GM18511 (cell line): ENCODE data around the gene TUBB1.
A peak's percentile ranks its signal among the peaks of the same experiment; 100 is the strongest.
"Not testable (repeated sequence)": the region's sequence is repeated elsewhere in the genome, so short reads cannot be mapped to it uniquely, and the experiment has no call there.

Experiments
- ATAC-seq: cut with Tn5 transposase; IDR thresholded peaks from one replicate; pipeline ENCODE4 v1.9.1; 2021; ENCODE audit warnings: mild to moderate bottlenecking, moderate library complexity; ENCODE audit not compliant: unreplicated experiment

The TUBB1 gene

GRCh38 chr20:59005523-59006166 is 13.6 kb upstream of the TUBB1 start:
- ATAC-seq = no peak

GRCh38 chr20:59006167-59006863 is 12.9 kb upstream of the TUBB1 start:
- ATAC-seq = no peak

- ATAC-seq = peak; percentile 31
These were observed 12.2 kb upstream of the TUBB1 start, which contains the start of gene CTSZ for GRCh38 chr20:59006864-59007664. CTSZ (minus strand) TSS chr20:59007254; CDS start chr20:59007128, 126 bp downstream.

GRCh38 chr20:59007665-59008511 is 11.3 kb upstream of the TUBB1 start:
- ATAC-seq = peak; percentile 46

- ATAC-seq = no peak
These were observed 10.4 kb upstream of the TUBB1 start for GRCh38 chr20:59008715-59009336.

- no peak for ATAC-seq
These were observed 8.8 kb upstream of the TUBB1 start for GRCh38 chr20:59010321-59010994.

GRCh38 chr20:59010995-59011873 is 8.0 kb upstream of the TUBB1 start:
- ATAC-seq = no peak

GRCh38 chr20:59011874-59012157 is 7.4 kb upstream of the TUBB1 start:
- not testable (repeated sequence) for ATAC-seq

- ATAC-seq = no peak
These were observed 5.9 kb upstream of the TUBB1 start for GRCh38 chr20:59013031-59013951.

- ATAC-seq = no peak
These were observed 5.1 kb upstream of the TUBB1 start for GRCh38 chr20:59013959-59014608.

GRCh38 chr20:59014680-59015389 is 4.4 kb upstream of the TUBB1 start:
- ATAC-seq = no peak

- no peak for ATAC-seq
These were observed 3.8 kb upstream of the TUBB1 start for GRCh38 chr20:59015411-59015810.

- no peak for ATAC-seq
These were observed 3.2 kb upstream of the TUBB1 start for GRCh38 chr20:59015812-59016711.

- ATAC-seq = no peak
These were observed 2.3 kb upstream of the TUBB1 start for GRCh38 chr20:59016795-59017492.
